ENCODE results near the gene KANSL1L. TPM values are rescaled to one million over a fixed set of nuclear protein-coding genes. Genes with fewer than 3 reads are reported as not detected.

The KANSL1L gene
- total RNA-seq, 1 donor from 2014 or later: 34.4 TPM

DNA sequence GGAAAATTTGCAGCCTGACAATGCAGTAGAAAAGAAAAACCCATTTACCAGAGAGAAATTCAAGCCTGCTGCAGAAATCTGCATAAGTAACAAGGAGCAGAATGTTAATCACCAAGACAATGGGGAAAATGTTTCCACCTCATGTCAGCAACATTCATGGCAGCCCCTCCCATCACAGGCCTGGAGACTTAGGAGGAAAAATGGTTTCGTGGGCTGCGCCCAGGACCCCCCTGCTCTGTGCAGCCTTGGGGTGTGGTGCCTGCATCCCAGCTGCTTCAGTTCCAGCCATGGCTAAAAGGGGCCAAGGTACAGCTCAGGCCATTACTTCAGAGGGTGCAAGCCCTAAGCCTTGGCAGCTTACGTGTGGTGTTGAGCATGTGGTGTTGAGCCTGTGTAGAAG, 115.4 kb downstream of the KANSL1L start:
- no peaks in the 10 kb centered on the region for H3K4me1 ChIP-seq
- H3K4me3 ChIP-seq: no peak overlapping the region
- TF ChIP-seq, protein P1, sequence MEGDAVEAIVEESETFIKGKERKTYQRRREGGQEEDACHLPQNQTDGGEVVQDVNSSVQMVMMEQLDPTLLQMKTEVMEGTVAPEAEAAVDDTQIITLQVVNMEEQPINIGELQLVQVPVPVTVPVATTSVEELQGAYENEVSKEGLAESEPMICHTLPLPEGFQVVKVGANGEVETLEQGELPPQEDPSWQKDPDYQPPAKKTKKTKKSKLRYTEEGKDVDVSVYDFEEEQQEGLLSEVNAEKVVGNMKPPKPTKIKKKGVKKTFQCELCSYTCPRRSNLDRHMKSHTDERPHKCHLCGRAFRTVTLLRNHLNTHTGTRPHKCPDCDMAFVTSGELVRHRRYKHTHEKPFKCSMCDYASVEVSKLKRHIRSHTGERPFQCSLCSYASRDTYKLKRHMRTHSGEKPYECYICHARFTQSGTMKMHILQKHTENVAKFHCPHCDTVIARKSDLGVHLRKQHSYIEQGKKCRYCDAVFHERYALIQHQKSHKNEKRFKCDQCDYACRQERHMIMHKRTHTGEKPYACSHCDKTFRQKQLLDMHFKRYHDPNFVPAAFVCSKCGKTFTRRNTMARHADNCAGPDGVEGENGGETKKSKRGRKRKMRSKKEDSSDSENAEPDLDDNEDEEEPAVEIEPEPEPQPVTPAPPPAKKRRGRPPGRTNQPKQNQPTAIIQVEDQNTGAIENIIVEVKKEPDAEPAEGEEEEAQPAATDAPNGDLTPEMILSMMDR (IDR thresholded peaks at IDR 0.05): no peak
- no peak overlapping the region for H3K27ac ChIP-seq
- DNase-seq (no peak), ATAC-seq (no peak)
- H3K9me3 ChIP-seq: peaks cover 6% of the 10 kb centered on the region
- H3K36me3 ChIP-seq: no peaks in the 10 kb centered on the region
- H3K27me3 ChIP-seq (ENCODE audit: low read depth): no peaks in the 10 kb centered on the region
- intact Hi-C loops (cut with DNase I): no loop called here

DNA sequence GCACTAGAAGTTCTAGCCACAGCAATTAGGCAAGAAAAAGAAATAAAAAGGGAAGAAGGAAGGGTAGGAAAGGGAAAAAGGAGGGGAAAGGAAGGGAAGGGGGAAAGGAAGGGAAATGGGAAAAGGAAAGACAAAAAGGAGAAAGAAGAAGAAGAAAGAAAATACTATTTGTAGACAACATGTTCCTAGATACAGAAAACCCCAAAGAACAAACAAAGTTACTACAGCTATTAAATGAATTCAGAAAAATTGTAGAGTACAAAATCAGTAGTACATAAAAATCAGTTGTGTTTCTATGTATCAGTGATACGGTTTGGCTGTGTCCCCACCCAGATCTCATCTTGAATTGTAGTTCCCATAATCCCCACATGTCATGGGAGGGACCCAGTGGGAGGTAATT, 116.5 kb downstream of the KANSL1L start:
- no peak for DNase-seq
- intact Hi-C loops (cut with DNase I): no loop called here

DNA sequence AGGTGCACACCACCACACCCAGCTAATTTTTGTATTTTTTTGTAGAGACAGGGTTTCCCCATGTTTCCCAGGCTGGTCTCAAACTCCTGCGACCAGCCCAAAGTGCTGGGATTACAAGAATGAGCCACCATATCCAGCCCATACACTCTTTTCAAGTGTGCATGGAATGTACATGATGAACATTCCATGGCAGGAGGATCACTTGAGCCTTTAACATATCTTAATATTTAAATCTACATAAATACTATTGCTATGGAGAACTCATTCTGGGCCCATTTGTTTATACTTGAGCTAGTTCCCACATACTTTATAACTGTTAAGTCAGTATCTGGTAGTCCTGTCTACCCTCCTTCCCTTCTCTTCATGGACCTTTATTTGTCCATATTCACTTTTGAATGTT, 120.3 kb downstream of the KANSL1L start:
- ATAC-seq (no peak), DNase-seq (no peak)
- Histone ChIP-seq H3K4me1 (no peaks in the 10 kb centered on the region), H3K27me3 (ENCODE audit: low read depth) (no peaks in the 10 kb centered on the region), H3K9me3 (peaks cover 12% of the 10 kb centered on the region), H3K4me3 (no peak overlapping the region), H3K27ac (no peak overlapping the region), H3K36me3 (no peaks in the 10 kb centered on the region)
- intact Hi-C loops (cut with DNase I): no loop called here
- TF ChIP-seq, protein P1 (IDR thresholded peaks at IDR 0.05): no peak

More for the DNA sequence above, 116.5 kb downstream of the KANSL1L start:
- no peak overlapping the region for H3K4me3 ChIP-seq
- no peaks in the 10 kb centered on the region for H3K27me3 ChIP-seq (ENCODE audit: low read depth)
- TF ChIP-seq, protein P1 (IDR thresholded peaks at IDR 0.05): no peak
- H3K4me1 ChIP-seq: no peaks in the 10 kb centered on the region
- no peaks in the 10 kb centered on the region for H3K36me3 ChIP-seq
- H3K9me3 ChIP-seq: peaks cover 6% of the 10 kb centered on the region
- ATAC-seq: no peak
- H3K27ac ChIP-seq: no peak overlapping the region

DNA sequence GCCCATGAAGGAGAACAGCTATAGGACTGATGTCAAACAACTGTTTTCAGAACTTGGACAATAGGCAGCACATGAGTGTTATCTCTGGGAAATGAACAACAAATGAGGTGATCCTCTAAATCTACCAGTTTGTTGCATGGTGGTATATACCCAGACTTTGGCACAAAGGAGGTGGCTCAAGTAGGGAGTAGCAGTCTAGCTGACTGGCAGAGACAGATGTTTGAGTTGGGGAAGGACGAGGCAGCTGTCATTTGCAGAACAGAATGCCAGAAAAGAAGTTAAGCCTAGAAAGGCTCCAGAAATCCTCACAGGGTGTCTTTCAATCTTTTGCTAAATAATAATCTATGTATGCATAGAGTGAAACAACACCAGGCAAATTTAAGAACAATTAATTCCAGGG, 121.4 kb downstream of the KANSL1L start:
- H3K27ac ChIP-seq: no peak overlapping the region
- intact Hi-C loops (cut with DNase I): no loop called here
- H3K36me3 ChIP-seq: peaks cover 2% of the 10 kb centered on the region
- H3K4me1 ChIP-seq: no peaks in the 10 kb centered on the region
- TF ChIP-seq, protein P1 (IDR thresholded peaks at IDR 0.05): no peak
- DNase-seq: no peak
- H3K27me3 ChIP-seq (ENCODE audit: low read depth): no peaks in the 10 kb centered on the region
- no peak overlapping the region for H3K4me3 ChIP-seq
- peaks cover 12% of the 10 kb centered on the region for H3K9me3 ChIP-seq
- ATAC-seq: no peak

DNA sequence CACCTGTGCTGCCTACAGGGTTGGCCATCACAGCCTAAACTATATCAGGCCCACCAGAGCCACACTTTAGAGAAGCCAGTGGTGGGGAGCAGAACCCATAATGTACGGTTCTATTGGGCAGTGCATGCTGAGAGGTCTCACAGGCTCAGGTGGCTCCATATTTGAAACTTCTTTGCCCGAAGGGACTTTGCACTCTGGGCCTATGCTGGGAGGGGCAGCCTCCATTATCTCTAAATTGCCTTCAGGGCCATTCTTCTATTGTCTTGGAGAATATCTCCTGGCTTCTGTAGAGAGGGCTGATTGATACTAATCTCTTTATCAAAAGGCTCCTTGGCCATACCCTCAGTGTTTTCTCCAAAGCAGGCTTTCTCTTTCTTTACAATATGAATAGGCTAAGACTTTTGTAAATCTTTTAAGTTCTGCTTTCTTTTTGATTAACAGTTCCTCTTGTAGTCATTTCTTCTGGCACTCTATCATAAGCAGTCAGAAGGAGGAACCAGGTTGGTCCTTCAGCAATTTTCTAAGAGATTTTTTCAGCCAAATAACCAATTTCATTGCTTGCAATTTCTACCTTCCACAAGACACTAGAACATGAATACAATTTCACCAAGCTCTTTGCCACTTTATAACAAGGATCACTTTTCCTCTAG, 124.2 kb downstream of the KANSL1L start:
- Histone ChIP-seq H3K27me3 (ENCODE audit: low read depth) (no peaks in the 10 kb centered on the region), H3K9me3 (peaks cover 6% of the 10 kb centered on the region), H3K36me3 (peaks cover 24% of the 10 kb centered on the region), H3K4me1 (no peaks in the 10 kb centered on the region), H3K27ac (no peak overlapping the region), H3K4me3 (no peak overlapping the region)
- ATAC-seq (no peak), DNase-seq (no peak)
- intact Hi-C loops (cut with DNase I): no loop called here
- TF ChIP-seq, protein P1 (IDR thresholded peaks at IDR 0.05): no peak

All from lower lobe of right lung (tissue), 2 donors.